GM18499 (cell line): ENCODE data around the gene SPG11.
"Not testable (repeated sequence)": the region's sequence is repeated elsewhere in the genome, so short reads cannot be mapped to it uniquely, and the experiment has no call there.

Source experiments
- ATAC-seq: cut with Tn5 transposase; IDR thresholded peaks from one replicate; pipeline ENCODE4 v1.9.1; 2021; ENCODE audit warnings: moderate number of reproducible peaks; ENCODE audit not compliant: insufficient read depth, unreplicated experiment

The SPG11 gene

GRCh38 chr15:44566155-44566540, 97.3 kb downstream of the SPG11 start:
- ATAC-seq, result no peak

GRCh38 chr15:44565387-44566154, 97.9 kb downstream of the SPG11 start:
- ATAC-seq, result no peak

GRCh38 chr15:44560926-44561325, 102.5 kb downstream of the SPG11 start:
- ATAC-seq, result not testable (repeated sequence)

- ATAC-seq, result no peak
Observed at GRCh38 chr15:44554934-44555723, 108.3 kb downstream of the SPG11 start.

- no peak for ATAC-seq
Observed at GRCh38 chr15:44550734-44551133, 112.7 kb downstream of the SPG11 start.

GRCh38 chr15:44550256-44550655, 113.2 kb downstream of the SPG11 start:
- no peak for ATAC-seq

- ATAC-seq, result not testable (repeated sequence)
Observed at GRCh38 chr15:44549152-44549551, 114.3 kb downstream of the SPG11 start.

- no peak for ATAC-seq
Observed at GRCh38 chr15:44545913-44546802, 117.3 kb downstream of the SPG11 start.

- ATAC-seq, result not testable (repeated sequence)
Observed at GRCh38 chr15:44544745-44545144, 118.7 kb downstream of the SPG11 start.

- no peak for ATAC-seq
Observed at GRCh38 chr15:44542596-44542995, 120.9 kb downstream of the SPG11 start.

GRCh38 chr15:44541282-44541958, 122.0 kb downstream of the SPG11 start:
- no peak for ATAC-seq

- ATAC-seq, result no peak
Observed at GRCh38 chr15:44537735-44538240, 125.7 kb downstream of the SPG11 start.

- ATAC-seq, result peak; percentile 83
Observed at GRCh38 chr15:44536962-44537734, 126.3 kb downstream of the SPG11 start, which contains the start of gene EIF3J. TSS of gene EIF3J (plus strand) at chr15:44537147. CDS start at chr15:44537195, 48 bp downstream.

GRCh38 chr15:44536302-44536961, 127.0 kb downstream of the SPG11 start:
- ATAC-seq, result peak; percentile 35

GRCh38 chr15:44535523-44536301, 127.8 kb downstream of the SPG11 start:
- no peak for ATAC-seq

GRCh38 chr15:44535092-44535491, 128.4 kb downstream of the SPG11 start:
- no peak for ATAC-seq

- no peak for ATAC-seq
Observed at GRCh38 chr15:44532689-44533088, 130.8 kb downstream of the SPG11 start.

- ATAC-seq, result not testable (repeated sequence)
Observed at GRCh38 chr15:44532275-44532674, 131.2 kb downstream of the SPG11 start.
